Measurements from ENCODE around the gene GALNT16. TPM values are rescaled to one million over a fixed set of nuclear protein-coding genes. Genes with fewer than 3 reads are reported as not detected.
"Not testable (repeated sequence)": the region's sequence is repeated elsewhere in the genome, so short reads cannot be mapped to it uniquely, and the experiment has no call there.

The GALNT16 gene
- total RNA-seq, 4 donors from 2014 or later = 2.1 to 35.9 (median 11.5) TPM

GRCh38 chr14:69375722-69376121, 115.8 kb downstream of the GALNT16 start:
- DNase-seq = no peak
- no peaks in the 10 kb centered on the region for H3K9me3 ChIP-seq
- intact Hi-C loops (cut with DNase I; ENCODE audit: low total_unique reads) = no loop called here
- no peaks in the 10 kb centered on the region for H3K4me1 ChIP-seq
- no peaks in the 10 kb centered on the region for H3K36me3 ChIP-seq
- no peak overlapping the region for H3K27ac ChIP-seq
- no peak overlapping the region for H3K4me3 ChIP-seq
- TF ChIP-seq POLR2A (IDR thresholded peaks at IDR 0.05) (no peak), CTCF (IDR thresholded peaks at IDR 0.05) (no peak)
- no peaks in the 10 kb centered on the region for H3K27me3 ChIP-seq

DNA sequence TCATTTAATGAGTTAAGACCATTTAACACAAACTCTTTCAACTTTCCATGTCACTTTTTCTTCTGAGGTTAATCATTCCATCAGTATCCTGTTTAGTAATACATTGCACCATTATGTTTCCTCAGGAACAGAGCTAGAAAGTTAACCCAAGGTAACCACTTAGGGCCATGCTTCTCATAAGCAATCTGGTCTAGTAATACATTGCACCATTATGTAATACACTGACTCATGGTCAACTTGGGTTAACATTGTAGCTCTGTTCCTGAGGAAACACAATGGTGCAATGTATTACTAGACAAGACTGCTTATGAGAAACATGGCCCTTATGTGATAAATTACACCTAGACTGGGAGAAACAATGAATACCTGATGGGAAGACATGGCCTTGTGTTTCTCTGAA, 116.5 kb downstream of the GALNT16 start:
- H3K27me3 ChIP-seq = no peaks in the 10 kb centered on the region
- no peaks in the 10 kb centered on the region for H3K36me3 ChIP-seq
- intact Hi-C loops (cut with DNase I; ENCODE audit: low total_unique reads) = no loop called here

GRCh38 chr14:69378274-69378673, 118.3 kb downstream of the GALNT16 start:
- intact Hi-C loops (cut with DNase I; ENCODE audit: low total_unique reads) = no loop called here
- TF ChIP-seq CTCF (IDR thresholded peaks at IDR 0.05) = no peak
- no peak for TF ChIP-seq POLR2A (IDR thresholded peaks at IDR 0.05)
- no peaks in the 10 kb centered on the region for H3K36me3 ChIP-seq

More for the DNA sequence above, 116.5 kb downstream of the GALNT16 start:
- DNase-seq = no peak
- Histone ChIP-seq H3K27ac (no peak overlapping the region), H3K9me3 (no peaks in the 10 kb centered on the region), H3K4me3 (no peak overlapping the region), H3K4me1 (no peaks in the 10 kb centered on the region)
- TF ChIP-seq CTCF (IDR thresholded peaks at IDR 0.05) = no peak
- no peak for TF ChIP-seq POLR2A (IDR thresholded peaks at IDR 0.05)

DNA sequence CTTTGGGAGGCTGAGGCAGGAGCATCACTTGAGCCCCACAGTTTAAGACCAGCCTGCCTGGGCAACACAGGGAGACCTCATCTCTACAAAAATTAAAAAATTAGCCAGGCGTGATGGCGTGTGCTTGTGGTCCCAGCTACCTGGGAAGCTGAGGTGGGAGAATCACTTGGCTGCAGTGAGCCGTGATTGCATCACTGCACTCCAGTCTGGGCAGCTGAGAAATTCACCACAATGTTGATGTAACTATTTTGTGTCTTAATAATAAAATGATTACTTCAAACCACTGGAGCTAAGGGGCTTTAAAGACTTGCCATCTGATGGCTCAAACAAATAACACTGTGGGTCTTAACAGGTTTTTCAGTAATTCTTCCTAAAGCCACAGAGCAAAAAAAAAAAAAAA, 127.4 kb downstream of the GALNT16 start:
- intact Hi-C loops (cut with DNase I; ENCODE audit: low total_unique reads) = no loop called here
- Histone ChIP-seq H3K9me3 (no peaks in the 10 kb centered on the region), H3K4me3 (no peak overlapping the region), H3K27ac (no peak overlapping the region), H3K27me3 (no peaks in the 10 kb centered on the region), H3K4me1 (peaks cover 0 to 5% of the 10 kb centered on the region in 2 donors), H3K36me3 (no peaks in the 10 kb centered on the region)
- no peak for DNase-seq
- no peak for TF ChIP-seq POLR2A (IDR thresholded peaks at IDR 0.05)
- TF ChIP-seq CTCF (IDR thresholded peaks at IDR 0.05) = no peak

More at GRCh38 chr14:69378274-69378673, 118.3 kb downstream of the GALNT16 start:
- Histone ChIP-seq H3K4me3 (no peak overlapping the region), H3K9me3 (no peaks in the 10 kb centered on the region), H3K27ac (no peak overlapping the region), H3K4me1 (no peaks in the 10 kb centered on the region), H3K27me3 (no peaks in the 10 kb centered on the region)
- no peak for DNase-seq

- H3K27me3 ChIP-seq; H3K4me3 ChIP-seq; H3K9me3 ChIP-seq; H3K36me3 ChIP-seq; H3K27ac ChIP-seq; intact Hi-C loops (cut with DNase I; ENCODE audit: low total_unique reads); DNase-seq; H3K4me1 ChIP-seq: not testable (repeated sequence)
Measured at GRCh38 chr14:69391400-69391799, 131.4 kb downstream of the GALNT16 start.

- H3K4me1 ChIP-seq = peaks cover 0 to 14% of the 10 kb centered on the region in 2 donors
- no peak for TF ChIP-seq POLR2A (IDR thresholded peaks at IDR 0.05)
- no peak for TF ChIP-seq CTCF (IDR thresholded peaks at IDR 0.05)
- intact Hi-C loops (cut with DNase I; ENCODE audit: low total_unique reads) = no loop called here
- no peak overlapping the region for H3K4me3 ChIP-seq
- no peaks in the 10 kb centered on the region for H3K9me3 ChIP-seq
- DNase-seq = no peak
- H3K36me3 ChIP-seq = no peaks in the 10 kb centered on the region
- H3K27ac ChIP-seq = no peak overlapping the region
- H3K27me3 ChIP-seq = no peaks in the 10 kb centered on the region
Measured at GRCh38 chr14:69392481-69392880, 132.5 kb downstream of the GALNT16 start.
